AG09309 (cell line): ENCODE measurements around the gene GRB7.

Experiments used
- DNase-seq: peaks from one replicate; pipeline ENCODE4 v3.0.0-alpha.2; 2010; ENCODE audit warnings: low read depth
- H3K4me3 ChIP-seq: 2 replicates; pipeline ENCODE4 v1.5.1; 2011; ENCODE audit warnings: mild to moderate bottlenecking, low read depth, low read length, moderate library complexity; ENCODE audit not compliant: control insufficient read depth
- TF ChIP-seq, protein P1 (sequence below): IDR thresholded peaks from 2 replicates; pipeline ENCODE4 v1.5.1; 2011; ENCODE audit warnings: mild to moderate bottlenecking, low read depth, low read length, inconsistent platforms; ENCODE audit not compliant: insufficient read depth, control insufficient read depth; ENCODE audit errors: missing control alignments

The GRB7 gene

DNA sequence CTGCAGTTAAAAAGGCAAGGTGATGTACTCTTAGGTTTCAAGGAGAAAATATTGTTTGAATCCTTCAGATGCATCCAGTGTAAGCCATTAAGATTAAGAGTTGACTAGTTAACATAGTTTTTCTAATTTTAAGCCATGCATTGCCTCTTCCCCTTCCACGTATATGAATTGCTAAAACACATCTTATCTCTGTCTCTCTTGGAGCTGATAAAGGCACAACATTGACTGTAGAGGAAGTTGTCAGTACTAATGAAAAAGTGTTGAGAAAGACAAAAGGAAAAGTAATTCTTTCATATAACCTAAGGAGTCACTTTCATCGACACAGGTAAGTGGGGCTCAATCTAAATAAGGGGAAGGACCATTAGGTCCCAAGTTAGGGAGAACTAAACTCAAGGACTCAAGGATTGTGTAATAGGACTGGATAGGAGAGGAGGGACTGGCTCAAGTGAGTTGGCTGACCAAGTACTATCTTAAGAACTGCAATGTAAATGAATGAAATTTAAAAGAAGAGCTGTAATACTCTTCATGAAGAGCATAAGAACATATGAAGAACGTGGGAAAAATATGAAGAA lies 55.6 kb downstream of the GRB7 start:
- H3K4me3 ChIP-seq = no peak overlapping the region
- TF ChIP-seq, protein P1, sequence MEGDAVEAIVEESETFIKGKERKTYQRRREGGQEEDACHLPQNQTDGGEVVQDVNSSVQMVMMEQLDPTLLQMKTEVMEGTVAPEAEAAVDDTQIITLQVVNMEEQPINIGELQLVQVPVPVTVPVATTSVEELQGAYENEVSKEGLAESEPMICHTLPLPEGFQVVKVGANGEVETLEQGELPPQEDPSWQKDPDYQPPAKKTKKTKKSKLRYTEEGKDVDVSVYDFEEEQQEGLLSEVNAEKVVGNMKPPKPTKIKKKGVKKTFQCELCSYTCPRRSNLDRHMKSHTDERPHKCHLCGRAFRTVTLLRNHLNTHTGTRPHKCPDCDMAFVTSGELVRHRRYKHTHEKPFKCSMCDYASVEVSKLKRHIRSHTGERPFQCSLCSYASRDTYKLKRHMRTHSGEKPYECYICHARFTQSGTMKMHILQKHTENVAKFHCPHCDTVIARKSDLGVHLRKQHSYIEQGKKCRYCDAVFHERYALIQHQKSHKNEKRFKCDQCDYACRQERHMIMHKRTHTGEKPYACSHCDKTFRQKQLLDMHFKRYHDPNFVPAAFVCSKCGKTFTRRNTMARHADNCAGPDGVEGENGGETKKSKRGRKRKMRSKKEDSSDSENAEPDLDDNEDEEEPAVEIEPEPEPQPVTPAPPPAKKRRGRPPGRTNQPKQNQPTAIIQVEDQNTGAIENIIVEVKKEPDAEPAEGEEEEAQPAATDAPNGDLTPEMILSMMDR = no peak
- no peak for DNase-seq

DNA sequence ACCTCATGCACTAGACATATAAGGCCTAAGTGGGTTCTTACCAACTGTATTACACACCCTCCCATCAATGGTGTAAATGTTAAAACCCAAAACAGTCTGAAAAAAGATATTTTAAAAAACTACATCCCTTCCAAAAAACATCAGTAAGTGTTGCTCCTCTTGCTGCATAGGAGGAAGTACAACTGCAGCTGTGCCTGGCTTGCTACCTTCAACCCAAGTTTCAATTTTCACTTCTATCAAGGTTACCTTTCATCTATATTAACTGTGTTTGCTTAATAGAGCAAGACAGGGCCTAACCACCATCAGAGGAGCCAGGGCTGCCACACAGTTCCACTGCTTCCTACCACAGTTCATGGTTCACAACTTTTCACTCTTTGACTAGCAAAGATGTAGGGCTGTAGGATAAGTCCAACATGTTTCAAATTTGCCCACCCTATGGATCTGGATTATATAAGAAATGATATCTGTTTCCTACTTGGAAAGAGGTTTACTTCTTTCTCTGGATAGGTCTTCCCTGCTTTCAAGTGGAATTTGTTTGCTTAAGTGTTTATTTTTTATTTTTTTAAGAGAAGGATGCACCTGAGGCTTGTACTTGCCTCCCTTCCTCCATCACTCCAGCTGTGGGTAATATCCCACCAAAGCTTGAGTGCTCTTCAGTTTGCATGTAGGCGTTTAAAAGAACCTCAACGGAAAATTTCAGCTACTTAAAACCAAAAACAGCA lies 56.7 kb downstream of the GRB7 start:
- DNase-seq = no peak
- H3K4me3 ChIP-seq = no peak overlapping the region
- TF ChIP-seq, protein P1 = no peak
